ENCODE results near the gene COLGALT1. TPM values are rescaled to one million over a fixed set of nuclear protein-coding genes. Genes with fewer than 3 reads are reported as not detected.
"Not testable (repeated sequence)": the region's sequence is repeated elsewhere in the genome, so short reads cannot be mapped to it uniquely, and the experiment has no call there.

The COLGALT1 gene
- total RNA-seq, 1 donor = 103 TPM

- DNase-seq (ENCODE audit: low read depth) = no peak
- H3K4me3 ChIP-seq (ENCODE audit: low read depth, low read length) = no peak overlapping the region
- no peak for TF ChIP-seq CTCF (IDR thresholded peaks at IDR 0.05; ENCODE audit: insufficient read depth, low read depth, low read length)
These were observed 39.9 kb upstream of the COLGALT1 start for GRCh38 chr19:17515408-17516149.

DNA sequence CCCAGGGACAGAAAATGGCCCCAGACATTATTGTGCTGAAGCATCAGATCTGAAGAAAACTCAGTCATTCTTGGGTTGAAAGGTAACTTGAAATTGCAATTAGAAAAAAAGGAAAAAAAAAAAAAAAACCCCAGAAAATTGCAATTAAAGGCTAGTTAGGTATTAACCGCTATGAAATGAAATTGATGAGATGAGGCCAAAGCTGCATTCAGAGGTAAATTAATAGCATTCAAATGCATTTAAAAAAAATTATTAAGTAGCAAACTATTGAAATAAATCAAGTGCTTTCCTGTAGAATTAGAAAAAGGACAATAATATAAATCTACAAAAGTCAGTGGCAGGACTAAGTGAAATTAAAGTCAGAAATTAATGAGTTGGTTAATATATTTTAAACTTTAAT is 37.6 kb upstream of the COLGALT1 start:
- DNase-seq (ENCODE audit: low read depth) = peak; percentile 11
- no peak overlapping the region for H3K4me3 ChIP-seq (ENCODE audit: low read depth, low read length)
- TF ChIP-seq CTCF (IDR thresholded peaks at IDR 0.05; ENCODE audit: insufficient read depth, low read depth, low read length) = no peak

GRCh38 chr19:17518654-17519053 is 36.8 kb upstream of the COLGALT1 start:
- not testable (repeated sequence) for DNase-seq (ENCODE audit: low read depth); H3K4me3 ChIP-seq (ENCODE audit: low read depth, low read length)

- no peak overlapping the region for H3K4me3 ChIP-seq (ENCODE audit: low read depth, low read length)
- no peak for TF ChIP-seq CTCF (IDR thresholded peaks at IDR 0.05; ENCODE audit: insufficient read depth, low read depth, low read length)
- DNase-seq (ENCODE audit: low read depth) = no peak
These were observed 35.5 kb upstream of the COLGALT1 start for GRCh38 chr19:17519967-17520366.

DNA sequence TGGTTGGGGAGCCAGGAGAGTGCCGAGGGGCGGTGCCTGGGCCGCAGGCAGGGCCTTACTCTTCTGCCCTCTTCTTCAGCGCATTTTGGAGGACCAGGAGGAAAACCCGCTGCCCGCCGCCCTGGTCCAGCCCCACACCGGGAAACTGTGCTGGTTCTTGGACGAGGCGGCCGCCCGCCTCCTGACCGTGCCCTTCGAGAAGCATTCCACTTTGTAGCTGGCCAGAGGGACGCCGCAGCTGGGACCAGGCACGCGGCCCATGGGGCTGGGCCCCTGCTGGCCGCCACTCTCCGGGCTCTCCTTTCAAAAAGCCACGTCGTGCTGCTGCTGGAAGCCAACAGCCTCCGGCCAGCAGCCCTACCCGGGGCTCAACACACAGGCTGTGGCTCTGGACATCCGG is 34.6 kb upstream of the COLGALT1 start:
- no peak overlapping the region for H3K4me3 ChIP-seq (ENCODE audit: low read depth, low read length)
- DNase-seq (ENCODE audit: low read depth) = no peak
- TF ChIP-seq CTCF (IDR thresholded peaks at IDR 0.05; ENCODE audit: insufficient read depth, low read depth, low read length) = no peak

DNA sequence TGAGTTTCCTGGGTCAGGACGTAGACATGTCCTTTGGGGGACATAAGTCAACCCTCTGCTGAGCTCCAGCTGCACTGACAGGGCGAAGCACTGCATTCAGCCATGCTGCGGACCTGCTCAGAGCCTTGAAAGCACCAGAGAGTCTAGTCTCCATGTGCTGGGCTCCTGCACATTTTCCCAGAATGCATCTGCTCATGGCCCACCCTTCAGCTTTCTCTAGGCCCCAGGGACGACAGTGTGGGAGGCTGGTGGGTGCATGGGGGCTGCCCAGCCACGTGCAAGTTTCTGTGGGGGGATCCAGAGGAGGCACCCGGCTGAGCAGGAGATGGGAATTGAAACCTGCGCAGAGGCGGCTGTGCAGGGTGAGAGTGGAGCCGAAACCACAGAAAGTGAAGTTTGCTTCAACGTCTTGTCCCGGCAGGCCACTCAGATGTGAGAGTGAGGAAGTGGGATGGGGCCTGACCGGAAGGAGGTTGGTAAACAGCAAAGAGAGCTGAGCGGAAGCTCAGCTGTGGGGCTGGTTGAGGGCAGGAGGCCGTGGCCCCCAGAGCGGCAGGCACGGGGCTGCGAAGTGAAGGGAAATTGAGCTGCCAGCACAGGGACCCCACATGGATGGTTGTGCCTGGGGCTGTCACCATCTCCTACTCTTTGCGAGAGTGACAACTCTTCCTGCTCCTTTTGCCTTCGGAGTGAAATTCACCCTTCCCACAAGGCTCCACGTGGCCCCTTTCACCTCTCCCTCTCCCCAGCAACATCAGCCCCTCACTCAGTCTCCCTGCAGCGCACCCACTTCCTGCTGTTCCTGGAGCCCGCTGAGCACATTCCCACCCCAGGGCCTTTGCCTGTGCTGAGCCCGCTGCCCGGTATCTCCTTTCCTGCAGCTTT is 32.2 kb upstream of the COLGALT1 start:
- H3K4me3 ChIP-seq (ENCODE audit: low read depth, low read length) = no peak overlapping the region
- TF ChIP-seq CTCF (IDR thresholded peaks at IDR 0.05; ENCODE audit: insufficient read depth, low read depth, low read length) = no peak
- DNase-seq (ENCODE audit: low read depth) = no peak

- no peak for DNase-seq (ENCODE audit: low read depth)
- TF ChIP-seq CTCF (IDR thresholded peaks at IDR 0.05; ENCODE audit: insufficient read depth, low read depth, low read length) = no peak
- H3K4me3 ChIP-seq (ENCODE audit: low read depth, low read length) = no peak overlapping the region
These were observed 30.8 kb upstream of the COLGALT1 start for GRCh38 chr19:17524651-17525050.
